Measurements from ENCODE around the gene BCKDK.

DNA sequence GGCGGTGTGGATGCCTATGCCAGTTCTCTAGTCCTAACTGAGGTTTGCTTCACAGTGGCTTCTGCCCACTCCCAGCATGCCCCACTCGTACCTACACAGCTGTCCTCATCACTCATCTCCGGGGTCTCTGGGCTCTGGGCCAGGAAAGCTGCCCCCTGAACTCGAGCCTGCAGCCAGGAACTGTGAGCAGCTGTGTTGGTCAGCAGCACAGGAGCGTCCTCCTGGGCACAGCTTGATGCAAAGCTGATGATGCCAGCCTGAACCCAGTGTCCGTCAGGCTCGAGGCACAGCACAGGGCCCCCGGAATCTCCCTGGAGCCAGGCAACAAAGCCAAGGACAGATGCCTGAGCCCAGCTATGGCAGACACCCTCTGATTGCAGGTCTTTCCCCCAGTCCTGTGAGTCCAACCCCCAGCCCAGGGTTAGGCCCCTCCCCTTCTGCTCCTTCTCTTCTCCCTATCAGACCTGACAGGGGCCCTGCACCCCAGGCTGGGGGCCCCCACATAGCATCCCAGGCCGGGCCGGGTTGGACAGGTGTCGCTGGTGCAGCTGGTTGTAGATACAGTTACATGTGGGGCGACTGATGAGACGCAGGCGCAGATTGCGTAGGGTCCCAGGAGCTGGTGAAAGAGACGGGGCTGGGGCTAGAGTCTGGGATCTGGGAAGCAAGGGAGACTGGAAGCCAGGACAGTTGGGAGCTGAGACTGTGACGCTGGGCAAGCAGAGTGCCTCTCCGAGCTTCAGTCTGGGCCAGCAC lies 22.1 kb upstream of the BCKDK start:
- no peak for TF ChIP-seq CREM (CRISPR knock-in tag; IDR thresholded peaks at IDR 0.05)
- no peak for TF ChIP-seq CREB1 (CRISPR knock-in tag; IDR thresholded peaks at IDR 0.05)
- no peak for TF ChIP-seq CTCF (IDR thresholded peaks at IDR 0.05)
- TF ChIP-seq HMGA2 (CRISPR knock-in tag; IDR thresholded peaks at IDR 0.05) = no peak
- TF ChIP-seq HMGXB4 (CRISPR knock-in tag; IDR thresholded peaks at IDR 0.05) = no peak
- TF ChIP-seq NFYB (CRISPR knock-in tag; conservative IDR thresholded peaks at IDR 0.05; ENCODE audit: low read depth) = no peak
- TF ChIP-seq, protein P1, sequence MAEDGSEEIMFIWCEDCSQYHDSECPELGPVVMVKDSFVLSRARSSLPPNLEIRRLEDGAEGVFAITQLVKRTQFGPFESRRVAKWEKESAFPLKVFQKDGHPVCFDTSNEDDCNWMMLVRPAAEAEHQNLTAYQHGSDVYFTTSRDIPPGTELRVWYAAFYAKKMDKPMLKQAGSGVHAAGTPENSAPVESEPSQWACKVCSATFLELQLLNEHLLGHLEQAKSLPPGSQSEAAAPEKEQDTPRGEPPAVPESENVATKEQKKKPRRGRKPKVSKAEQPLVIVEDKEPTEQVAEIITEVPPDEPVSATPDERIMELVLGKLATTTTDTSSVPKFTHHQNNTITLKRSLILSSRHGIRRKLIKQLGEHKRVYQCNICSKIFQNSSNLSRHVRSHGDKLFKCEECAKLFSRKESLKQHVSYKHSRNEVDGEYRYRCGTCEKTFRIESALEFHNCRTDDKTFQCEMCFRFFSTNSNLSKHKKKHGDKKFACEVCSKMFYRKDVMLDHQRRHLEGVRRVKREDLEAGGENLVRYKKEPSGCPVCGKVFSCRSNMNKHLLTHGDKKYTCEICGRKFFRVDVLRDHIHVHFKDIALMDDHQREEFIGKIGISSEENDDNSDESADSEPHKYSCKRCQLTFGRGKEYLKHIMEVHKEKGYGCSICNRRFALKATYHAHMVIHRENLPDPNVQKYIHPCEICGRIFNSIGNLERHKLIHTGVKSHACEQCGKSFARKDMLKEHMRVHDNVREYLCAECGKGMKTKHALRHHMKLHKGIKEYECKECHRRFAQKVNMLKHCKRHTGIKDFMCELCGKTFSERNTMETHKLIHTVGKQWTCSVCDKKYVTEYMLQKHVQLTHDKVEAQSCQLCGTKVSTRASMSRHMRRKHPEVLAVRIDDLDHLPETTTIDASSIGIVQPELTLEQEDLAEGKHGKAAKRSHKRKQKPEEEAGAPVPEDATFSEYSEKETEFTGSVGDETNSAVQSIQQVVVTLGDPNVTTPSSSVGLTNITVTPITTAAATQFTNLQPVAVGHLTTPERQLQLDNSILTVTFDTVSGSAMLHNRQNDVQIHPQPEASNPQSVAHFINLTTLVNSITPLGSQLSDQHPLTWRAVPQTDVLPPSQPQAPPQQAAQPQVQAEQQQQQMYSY (CRISPR knock-in tag; IDR thresholded peaks at IDR 0.05) = no peak
- TF ChIP-seq NR2C2 (CRISPR knock-in tag; IDR thresholded peaks at IDR 0.05) = no peak
- no peak for TF ChIP-seq GABPB1 (CRISPR knock-in tag; IDR thresholded peaks at IDR 0.05)
- no peak for TF ChIP-seq CBFB (CRISPR knock-in tag; IDR thresholded peaks at IDR 0.05; ENCODE audit: low read depth)
- TF ChIP-seq, protein P2, sequence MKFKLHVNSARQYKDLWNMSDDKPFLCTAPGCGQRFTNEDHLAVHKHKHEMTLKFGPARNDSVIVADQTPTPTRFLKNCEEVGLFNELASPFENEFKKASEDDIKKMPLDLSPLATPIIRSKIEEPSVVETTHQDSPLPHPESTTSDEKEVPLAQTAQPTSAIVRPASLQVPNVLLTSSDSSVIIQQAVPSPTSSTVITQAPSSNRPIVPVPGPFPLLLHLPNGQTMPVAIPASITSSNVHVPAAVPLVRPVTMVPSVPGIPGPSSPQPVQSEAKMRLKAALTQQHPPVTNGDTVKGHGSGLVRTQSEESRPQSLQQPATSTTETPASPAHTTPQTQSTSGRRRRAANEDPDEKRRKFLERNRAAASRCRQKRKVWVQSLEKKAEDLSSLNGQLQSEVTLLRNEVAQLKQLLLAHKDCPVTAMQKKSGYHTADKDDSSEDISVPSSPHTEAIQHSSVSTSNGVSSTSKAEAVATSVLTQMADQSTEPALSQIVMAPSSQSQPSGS (CRISPR knock-in tag; IDR thresholded peaks at IDR 0.05; ENCODE audit: borderline replicate concordance, low read depth) = no peak
- TF ChIP-seq MYBL2 (CRISPR knock-in tag; IDR thresholded peaks at IDR 0.05) = no peak
- TF ChIP-seq MLX (CRISPR knock-in tag; IDR thresholded peaks at IDR 0.05) = no peak
- TF ChIP-seq JUN (CRISPR knock-in tag; IDR thresholded peaks at IDR 0.05) = no peak

Measured in WTC11 (cell line).